ENCODE data around the gene FAM151A.

Gene FAM151A

DNA sequence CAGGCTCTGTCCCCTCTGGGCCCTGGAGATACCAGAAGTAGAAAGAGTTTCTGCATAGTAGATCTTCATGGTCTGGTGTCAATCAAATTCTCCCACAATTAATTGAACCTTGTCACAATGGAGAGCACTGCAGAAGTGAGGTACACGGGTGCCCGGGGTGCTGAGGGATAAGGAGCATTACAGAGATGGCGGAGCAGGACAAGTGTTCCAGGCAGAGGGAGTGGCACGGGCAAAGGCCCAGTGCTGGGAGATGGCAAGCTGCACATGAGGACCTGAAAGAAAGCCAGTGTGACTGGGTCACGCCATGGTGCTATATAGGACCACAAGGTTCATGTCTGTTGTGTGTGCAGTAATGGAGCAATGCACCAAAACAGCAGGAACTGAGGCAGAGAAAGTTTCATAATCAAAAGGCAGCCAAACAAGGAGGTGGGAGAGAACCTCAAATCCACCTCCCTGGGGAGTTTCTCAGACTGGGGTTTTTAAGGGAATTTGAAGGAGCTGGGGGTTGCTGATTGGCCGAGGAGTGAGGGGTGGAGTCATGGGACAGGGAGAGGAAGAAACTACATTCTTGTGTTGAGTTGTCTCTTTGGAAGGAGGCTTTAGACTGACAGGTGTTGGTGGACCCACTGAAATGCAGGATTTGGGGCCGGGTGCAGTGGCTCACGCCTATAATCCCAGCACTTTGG, 47.6 kb downstream of the FAM151A start:
- DNase-seq = no peak

DNA sequence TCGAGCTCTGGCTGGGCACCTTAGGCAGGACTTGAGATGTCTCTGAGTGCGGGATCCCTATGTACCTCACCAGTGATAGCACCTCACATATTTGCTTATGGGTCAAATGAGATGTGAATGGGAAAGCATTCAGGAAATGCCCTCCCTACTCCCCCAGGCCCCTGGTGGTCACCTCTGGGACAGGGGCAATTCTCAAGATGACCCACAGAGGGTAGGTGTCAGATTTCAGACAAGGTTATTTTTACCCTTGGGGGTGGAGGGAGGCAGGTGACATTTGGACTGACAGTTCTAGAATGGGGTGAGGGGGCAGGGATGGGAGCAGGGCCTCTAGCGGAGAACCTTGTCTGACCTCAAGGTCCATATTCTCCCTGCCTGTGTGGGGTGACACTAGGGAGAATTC, 48.2 kb downstream of the FAM151A start:
- DNase-seq = no peak

DNA sequence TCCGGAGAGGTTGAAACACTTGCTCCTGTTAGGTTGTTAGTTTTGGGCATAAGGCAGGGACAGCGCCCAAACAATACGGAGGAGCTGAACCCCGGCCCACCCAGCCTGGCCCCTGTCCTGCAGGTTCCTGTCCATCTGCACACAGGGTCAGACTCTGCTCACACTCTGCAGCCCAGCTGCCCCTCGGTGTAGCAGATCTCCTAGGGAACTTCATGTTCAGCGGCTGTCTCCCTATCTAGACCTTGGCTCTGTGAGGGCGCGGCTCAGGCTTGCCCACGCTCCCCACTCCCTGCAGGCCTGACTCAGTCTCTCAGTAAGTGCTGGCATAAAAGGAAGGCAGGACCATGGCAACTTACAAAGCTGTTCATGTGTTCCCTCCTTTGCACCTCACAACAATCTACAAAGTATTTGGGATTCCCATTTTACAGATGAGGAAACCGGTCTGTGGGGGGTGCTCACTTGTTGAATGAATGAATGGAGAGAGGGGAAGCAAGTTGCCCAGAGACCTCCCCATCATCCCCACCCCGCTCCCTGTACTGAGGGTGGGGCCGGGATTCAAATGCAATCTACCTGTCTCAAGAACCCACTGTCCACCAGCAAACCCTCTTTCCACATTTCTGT, 49.1 kb downstream of the FAM151A start:
- no peak for DNase-seq

DNA sequence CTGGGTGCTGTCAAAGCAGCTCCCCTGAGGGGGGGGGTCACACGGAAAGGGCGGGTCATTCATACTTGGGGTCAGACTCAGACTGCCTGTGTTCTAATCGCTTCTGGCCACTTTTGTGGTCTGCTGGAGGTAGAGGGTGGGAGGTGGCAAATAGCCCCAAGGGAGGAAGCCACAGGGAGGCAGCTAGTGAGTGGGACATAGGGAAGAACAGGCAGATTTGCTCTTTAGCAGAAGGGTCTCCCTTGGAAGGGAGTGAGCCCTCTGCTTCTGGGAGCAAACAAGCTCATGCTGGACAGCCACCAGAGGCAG, 50.8 kb downstream of the FAM151A start:
- DNase-seq = no peak

DNA sequence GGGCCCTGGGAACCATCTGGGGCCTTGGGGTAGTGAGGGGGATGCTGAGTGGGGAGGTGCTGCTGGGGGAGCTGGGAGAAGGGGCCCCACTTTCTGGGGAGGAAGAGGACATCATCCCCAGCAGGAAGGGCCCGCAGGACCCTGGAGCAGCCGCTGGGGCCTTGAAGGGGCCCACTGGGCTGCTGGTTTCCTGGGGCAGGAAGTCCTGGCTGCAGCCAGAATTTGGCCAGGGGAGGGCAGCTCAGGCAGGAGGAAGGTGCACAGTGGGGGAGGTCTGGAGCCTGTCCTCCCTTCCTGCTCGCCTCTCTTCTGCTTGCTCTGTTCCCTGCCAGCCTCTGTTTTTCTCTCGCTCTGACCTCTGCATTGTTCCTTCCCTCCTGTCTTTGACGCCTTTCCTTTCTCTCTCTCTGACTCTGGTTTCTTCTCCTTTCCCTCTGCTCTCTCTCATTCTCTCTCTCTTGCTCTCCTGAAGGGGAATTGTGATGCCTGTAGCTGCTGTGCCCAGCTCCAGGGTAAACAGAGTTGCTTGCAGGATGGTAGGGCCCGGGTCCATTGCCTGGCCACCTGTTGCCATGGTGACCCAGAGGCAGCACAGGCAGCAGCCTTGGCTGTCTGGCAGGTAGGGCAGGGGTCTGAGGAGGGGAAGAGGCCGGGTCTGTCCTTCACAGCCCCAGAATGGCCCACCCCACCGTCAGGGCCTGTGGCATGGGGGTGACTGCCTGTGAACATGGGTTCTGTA, 51.4 kb downstream of the FAM151A start:
- DNase-seq = no peak

DNA sequence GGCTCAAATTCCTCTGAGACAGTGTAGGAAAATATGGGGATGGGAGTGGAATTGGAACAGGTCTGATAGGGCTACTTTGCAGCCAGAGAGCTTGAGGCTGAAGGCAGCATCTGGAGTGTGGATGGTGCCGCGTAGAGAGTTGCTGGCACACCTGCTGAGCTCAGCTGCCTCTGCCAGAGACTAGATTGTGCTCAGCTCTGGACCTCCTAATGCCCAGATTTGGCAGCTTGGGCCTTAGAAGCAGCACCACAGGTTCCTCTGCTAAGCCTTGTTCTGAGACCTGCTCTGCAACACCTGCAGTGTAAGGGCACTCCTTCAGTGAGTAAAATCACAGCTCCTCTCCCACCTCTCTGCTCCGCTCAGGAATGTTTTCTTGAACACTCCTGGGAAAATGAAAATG, 52.0 kb downstream of the FAM151A start:
- DNase-seq = no peak

DNA sequence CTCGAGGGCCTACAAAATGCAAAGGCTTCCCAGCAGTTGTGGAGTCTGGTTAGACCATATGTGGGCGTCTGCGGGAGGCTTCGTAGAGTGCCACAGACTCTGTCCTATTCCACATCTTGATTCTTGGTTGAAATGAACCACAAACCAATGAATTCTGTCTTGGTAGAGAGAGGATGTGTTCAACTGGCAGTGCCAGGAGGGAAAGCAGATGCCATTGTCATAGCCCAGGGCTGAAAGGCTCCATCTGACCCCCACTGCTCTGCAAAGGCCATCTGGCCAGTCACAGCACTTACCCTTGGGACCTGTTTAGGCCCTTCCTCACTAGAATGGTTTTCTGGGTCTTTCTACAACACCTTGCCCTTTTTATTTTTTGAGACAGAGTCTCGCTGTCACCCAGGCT, 53.2 kb downstream of the FAM151A start:
- no peak for DNase-seq

DNA sequence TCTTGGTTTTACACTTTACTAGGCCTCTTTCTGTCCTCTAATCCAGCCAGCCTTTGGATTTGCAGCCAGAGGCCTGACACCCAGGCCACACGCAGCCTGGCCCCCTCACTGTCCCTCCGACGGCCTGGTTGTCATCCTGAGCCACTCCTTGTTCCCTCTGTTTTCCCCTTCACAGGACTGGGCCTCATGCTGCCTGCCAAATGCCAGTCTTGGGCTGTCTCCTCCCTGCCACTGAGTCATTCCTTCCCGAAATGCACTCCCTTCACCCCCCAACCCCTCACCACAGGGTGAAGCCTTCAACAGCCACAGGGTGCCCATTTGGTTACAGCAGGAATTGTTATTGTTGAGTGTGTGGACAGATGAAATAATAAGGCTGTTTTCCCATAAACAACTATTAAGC, 54.0 kb downstream of the FAM151A start:
- DNase-seq = no peak

DNA sequence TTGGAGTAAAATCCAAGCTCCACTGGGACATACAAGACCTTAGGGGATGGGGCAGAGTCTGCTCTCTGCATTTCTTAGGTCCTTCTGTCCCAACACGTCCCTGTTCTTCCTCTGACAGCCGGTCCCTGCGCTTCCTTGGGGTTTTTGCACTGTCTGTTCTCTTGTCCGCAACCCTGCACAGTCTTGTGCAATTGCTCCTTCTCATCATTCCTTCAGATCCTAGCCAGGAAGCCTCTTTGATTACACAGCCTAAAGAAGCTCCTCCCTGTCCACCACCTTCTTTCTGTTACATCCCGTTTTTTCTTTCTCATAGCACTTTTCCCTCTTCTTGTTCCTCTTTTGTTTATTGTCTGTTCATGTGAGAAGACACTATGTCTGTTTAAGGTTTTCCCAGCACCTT, 55.4 kb downstream of the FAM151A start:
- DNase-seq = no peak

DNA sequence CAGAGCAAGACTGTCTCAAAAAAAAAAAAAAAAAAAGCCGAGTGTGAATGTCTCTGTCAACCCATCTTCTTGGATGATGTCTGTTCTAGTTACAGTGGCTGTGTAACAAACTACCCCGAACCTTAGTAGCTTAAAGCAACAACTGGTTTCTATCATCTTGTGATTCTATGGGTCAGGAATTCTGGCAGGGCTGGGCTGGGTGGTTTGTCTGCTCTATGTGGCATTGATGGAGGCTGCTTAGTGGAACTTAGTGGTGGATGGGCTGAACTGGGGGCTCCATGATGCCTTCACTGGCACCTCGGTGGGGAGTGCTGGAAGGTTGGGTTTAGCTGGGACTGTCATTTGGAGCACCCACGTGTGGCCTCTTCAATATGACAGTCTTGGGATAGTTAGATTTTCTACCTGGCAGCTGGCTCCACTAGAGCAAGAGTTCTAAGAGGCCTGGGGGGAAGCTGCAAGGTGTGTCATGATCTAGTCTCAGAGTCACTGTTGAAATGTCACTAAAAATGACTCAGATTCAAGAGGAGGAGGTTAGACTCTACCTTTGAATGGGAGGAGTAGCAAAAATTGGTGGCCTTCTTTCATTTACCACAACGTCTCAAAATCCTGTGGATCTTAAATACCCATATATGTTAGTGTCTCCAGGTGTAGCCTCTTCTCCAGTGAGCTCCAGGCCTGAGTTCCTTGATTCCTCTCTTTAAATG, 56.7 kb downstream of the FAM151A start:
- no peak for DNase-seq

DNA sequence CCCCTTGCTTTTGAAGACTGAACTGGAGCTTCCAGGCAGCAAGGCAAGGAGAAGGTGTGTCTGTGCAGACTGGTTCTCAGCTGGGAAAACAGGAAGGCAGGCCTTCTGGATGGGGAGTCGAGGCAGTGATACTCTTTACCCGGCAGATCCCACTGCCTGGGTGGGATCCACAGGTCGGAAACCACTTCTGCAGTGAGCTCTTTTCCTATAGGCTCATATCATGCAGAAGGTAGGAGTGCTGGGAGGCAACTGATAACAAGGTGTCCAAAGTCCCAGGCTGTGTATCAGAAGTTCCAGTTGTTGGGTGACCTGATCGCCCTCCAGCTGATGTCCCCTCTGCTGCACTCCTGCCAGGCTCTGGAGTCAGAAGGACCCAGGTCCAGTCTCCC, 58.2 kb downstream of the FAM151A start:
- no peak for DNase-seq

DNA sequence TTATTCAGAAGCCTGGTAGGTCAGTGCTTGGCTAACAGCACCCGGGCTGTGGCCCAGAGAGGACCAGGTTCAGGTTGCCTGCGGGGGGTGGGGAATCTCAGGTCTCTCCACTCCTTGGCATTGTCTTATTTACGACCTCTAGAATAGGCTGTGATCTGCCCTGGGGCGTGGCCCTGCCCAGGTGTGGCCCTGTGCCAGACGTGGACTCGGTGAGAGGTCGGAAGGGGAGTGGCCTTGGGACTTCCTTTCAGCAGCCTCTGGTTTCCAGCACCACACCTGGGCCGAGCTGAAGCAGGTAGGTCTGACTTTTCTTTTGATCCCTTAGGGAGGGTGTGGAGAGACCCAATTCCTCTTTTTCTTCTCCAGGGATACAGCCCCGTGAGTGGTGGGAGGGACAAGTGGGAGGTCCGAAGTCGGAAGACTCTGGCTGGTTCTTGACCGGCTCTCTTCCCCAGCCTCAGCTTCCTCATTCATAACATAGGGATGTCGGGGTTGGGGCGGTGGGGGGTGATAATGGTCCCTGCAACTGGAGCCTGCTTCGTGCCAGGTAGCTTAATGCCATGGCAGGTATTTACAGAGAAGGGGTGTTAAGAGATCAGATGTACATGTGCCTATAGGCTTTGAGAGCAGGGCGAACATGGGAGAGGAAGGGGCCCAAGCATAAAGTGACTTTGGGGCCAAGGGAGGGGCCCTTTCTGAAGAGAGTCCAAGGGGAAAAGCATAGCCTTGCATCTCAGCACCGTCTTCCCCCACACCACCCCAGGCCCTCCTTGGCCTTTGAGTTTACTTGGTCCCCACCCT, 58.8 kb downstream of the FAM151A start:
- DNase-seq = no peak

DNA sequence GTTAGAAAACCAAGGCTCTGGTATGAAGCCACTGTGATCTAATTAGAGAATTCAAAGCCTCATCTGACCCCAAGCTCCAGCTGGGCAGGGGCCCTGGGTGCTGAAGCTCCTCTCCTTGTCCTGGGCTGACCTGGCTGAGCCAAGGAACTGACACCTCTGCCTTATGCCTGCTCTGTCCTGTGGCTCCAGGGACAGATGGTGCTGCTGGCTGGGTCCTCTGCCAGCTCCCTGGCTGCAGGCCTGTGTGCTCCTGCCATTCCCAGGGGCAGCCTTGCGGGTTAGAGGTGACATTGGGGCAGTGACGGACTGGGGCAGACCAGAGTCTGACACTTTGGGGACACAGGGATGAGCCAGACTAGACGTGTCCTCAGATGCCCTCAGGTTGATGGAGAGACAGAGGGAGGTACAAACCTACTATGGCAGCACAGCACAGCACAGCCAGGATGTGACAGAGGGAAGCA, 63.5 kb downstream of the FAM151A start:
- DNase-seq = no peak
